PFSK-1 (cell line): Measurements from ENCODE around the gene ZDHHC14.

Experiments
- FOXP2 ChIP-seq: optimal IDR thresholded peaks from 2 replicates; pipeline ENCODE3; 2011; ENCODE audit warnings: borderline replicate concordance, control low read depth, inconsistent platforms; ENCODE audit not compliant: insufficient read depth; ENCODE audit errors: extremely low read length, extremely low read depth
- POLR2AphosphoS5 ChIP-seq: IDR thresholded peaks from 2 replicates; pipeline ENCODE4 v1.6.1; 2012; ENCODE audit warnings: low read depth, mild to moderate bottlenecking, control low read depth, low read length, moderate library complexity
- REST ChIP-seq, 2 experiments: IDR thresholded peaks; 2 replicates each; pipeline versions ENCODE4 v1.6.1 to v1.8.0; 2011 to 2012; ENCODE audit warnings: low read depth in 2 of 2, low read length in 2 of 2, control low read depth in 1 of 2, inconsistent platforms in 1 of 2, mild to moderate bottlenecking in 1 of 2, moderate library complexity in 1 of 2; ENCODE audit not compliant: insufficient read depth in 1 of 2
- SIN3A ChIP-seq: IDR thresholded peaks from 2 replicates; pipeline ENCODE4 v1.6.1; 2012; ENCODE audit warnings: mild to moderate bottlenecking, low read length, moderate library complexity, borderline replicate concordance; ENCODE audit not compliant: insufficient read depth
- TAF1 ChIP-seq: IDR thresholded peaks from 2 replicates; pipeline ENCODE4 v1.6.1; 2012; ENCODE audit warnings: low read length, control low read depth, borderline replicate concordance; ENCODE audit not compliant: insufficient read depth

The ZDHHC14 gene

GRCh38 chr6:157570104-157570503 lies 189.1 kb downstream of the ZDHHC14 start:
- TF ChIP-seq SIN3A: no peak
- TF ChIP-seq REST (IDR thresholded peaks at IDR 0.05; ENCODE audit: insufficient read depth in 1 of 2, low read depth in 2 of 2, low read length in 2 of 2): no peak
- no peak for TF ChIP-seq FOXP2
- no peak for TF ChIP-seq TAF1
- no peak for TF ChIP-seq POLR2AphosphoS5

- no peak for TF ChIP-seq POLR2AphosphoS5
- no peak for TF ChIP-seq REST (IDR thresholded peaks at IDR 0.05; ENCODE audit: insufficient read depth in 1 of 2, low read depth in 2 of 2, low read length in 2 of 2)
- no peak for TF ChIP-seq FOXP2
- TF ChIP-seq SIN3A: no peak
- TF ChIP-seq TAF1: no peak
Measured at GRCh38 chr6:157570752-157571151, 189.8 kb downstream of the ZDHHC14 start.

GRCh38 chr6:157571269-157571668 lies 190.3 kb downstream of the ZDHHC14 start:
- no peak for TF ChIP-seq POLR2AphosphoS5
- no peak for TF ChIP-seq FOXP2
- TF ChIP-seq TAF1: no peak
- TF ChIP-seq REST (IDR thresholded peaks at IDR 0.05; ENCODE audit: insufficient read depth in 1 of 2, low read depth in 2 of 2, low read length in 2 of 2): no peak
- no peak for TF ChIP-seq SIN3A

GRCh38 chr6:157571950-157572349 lies 191.0 kb downstream of the ZDHHC14 start:
- TF ChIP-seq POLR2AphosphoS5: no peak
- no peak for TF ChIP-seq TAF1
- TF ChIP-seq REST (IDR thresholded peaks at IDR 0.05; ENCODE audit: insufficient read depth in 1 of 2, low read depth in 2 of 2, low read length in 2 of 2): no peak
- TF ChIP-seq SIN3A: no peak
- TF ChIP-seq FOXP2: no peak
